Activated T-helper 1 cell treated with anti-CD3 and anti-CD28 coated beads, Interleukin-2, amount 50 U/mL, for 16 hours (primary cell): Measurements from ENCODE around the gene KRT6B.
"Not testable (repeated sequence)": the region's sequence is repeated elsewhere in the genome, so short reads cannot be mapped to it uniquely, and the experiment has no call there.

Experiments
- DNase-seq, 2 donors: peaks; one replicate each; pipeline ENCODE4 v3.0.0-alpha.2; 2020; ENCODE audit warnings: low read depth in 1 of 2, low spot score in 1 of 2

Gene KRT6B

DNA sequence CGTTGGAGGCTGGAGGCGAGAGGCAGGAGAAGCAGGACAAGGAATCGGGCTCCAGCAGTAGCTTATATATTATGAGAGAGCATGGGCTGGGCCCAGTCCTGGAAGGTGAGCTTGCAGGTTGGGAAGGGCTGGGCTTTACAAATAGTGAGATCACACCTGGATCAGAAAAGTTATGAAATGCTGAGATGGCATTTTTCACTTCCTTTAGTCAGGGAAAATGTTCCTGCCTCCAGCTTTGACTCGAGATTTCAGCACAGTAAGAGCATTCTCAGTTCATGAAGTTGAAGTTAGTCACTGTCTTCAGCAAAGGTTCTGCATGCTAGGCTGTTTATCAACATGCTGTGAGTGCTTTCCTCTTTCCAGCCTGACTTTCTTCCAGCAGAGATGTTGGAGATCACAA is 21.8 kb upstream of the KRT6B start, which contains the start of gene KRT6C:
TSS of gene KRT6C (minus strand) at position 38 of the 400 bp plus-strand sequence. CDS start 68 bp downstream, outside the sequence.
- DNase-seq = no peak

DNA sequence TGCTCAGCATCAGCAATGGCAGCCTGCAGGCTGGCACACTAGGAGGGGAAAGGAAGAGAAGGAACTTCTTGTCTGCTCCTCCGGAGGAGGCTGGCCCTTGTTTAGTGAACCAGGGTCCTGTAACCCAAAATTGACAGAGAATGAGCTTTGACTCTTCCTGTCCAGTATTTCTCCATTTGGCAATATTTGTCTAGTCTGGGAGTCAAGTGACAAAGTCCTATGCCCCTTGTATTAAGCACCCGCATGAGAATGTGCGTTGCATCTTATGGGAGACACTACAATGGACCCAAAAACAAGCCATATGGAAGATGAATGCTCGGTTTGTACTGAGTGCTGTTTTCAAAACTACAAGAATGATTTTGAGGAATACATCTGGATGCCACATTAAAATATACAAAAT is 17.9 kb upstream of the KRT6B start:
- DNase-seq = no peak

DNA sequence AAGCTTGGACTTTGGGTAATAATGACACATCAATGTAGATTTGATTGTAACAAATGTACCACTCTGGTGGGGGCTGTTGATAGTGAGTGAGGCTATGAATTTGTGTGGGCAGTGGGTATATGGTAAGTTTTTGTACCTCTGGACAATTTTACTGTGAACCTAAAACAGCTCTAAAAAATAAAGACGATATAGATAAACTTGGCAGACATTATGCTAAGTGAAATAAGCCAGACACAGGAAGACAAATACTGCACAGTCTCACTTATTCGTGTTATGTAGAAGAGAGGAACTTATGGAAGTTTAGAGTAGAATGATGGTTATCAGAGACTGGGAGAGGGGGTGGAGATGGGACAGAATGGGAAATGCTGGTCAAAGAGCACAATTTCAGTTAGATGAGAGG is 13.0 kb upstream of the KRT6B start:
- no peak for DNase-seq

DNA sequence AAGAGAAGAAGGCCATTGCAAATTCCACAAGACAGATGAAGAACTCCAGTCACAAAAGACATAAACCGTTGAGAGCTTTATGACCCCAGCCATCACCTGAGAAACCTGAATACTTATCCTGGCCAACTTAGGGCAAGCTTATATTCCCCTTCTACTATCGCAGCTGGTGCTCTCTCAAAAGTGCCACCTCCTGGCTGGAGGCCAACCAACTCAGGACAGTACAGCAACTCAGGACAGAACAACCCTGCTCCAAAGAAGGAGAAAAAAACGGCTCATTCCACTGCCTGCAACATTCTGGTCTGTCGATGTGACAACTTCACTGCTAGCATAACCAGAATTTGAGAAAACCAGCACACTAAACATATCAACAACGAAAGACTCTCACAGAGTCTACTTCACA is 9.7 kb upstream of the KRT6B start:
- DNase-seq = no peak

DNA sequence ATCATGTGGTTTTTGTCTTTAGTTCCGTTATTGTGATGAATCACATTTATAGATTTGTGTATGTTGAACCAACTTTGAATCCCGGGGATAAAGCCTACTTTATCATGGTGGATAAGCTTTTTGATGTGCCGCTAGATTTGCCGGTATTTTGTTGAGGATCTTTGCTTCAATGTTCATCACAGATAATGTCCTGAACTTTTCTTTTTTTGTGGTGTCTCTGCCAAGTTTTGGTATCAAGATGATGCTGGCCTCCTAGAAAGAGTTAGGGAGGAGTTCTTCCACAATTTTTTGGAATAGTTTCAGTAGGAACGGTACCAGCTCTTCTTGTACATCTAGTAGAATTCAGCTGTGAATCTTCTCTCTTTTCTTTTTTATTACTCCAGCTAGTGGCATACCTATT is 6.9 kb upstream of the KRT6B start:
- no peak for DNase-seq

DNA sequence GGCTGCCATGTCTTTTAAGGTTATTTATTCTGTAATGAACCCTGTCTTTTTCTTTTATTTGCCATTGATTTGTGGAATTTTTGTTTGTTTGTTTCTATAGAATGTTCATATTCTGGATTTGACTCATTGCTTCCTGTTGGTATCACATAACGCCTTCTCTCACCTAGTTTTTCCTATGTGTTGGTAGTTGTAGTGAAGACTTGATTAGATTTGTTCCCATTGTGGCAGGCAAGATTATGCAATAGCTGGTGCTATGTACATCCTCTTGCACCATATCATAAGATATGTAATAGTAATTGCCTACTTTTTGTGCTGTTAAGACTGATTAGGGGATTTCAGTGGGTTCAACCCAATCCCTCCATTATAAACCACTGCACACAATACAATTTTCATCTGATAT is 3.9 kb upstream of the KRT6B start:
- no peak for DNase-seq

DNA sequence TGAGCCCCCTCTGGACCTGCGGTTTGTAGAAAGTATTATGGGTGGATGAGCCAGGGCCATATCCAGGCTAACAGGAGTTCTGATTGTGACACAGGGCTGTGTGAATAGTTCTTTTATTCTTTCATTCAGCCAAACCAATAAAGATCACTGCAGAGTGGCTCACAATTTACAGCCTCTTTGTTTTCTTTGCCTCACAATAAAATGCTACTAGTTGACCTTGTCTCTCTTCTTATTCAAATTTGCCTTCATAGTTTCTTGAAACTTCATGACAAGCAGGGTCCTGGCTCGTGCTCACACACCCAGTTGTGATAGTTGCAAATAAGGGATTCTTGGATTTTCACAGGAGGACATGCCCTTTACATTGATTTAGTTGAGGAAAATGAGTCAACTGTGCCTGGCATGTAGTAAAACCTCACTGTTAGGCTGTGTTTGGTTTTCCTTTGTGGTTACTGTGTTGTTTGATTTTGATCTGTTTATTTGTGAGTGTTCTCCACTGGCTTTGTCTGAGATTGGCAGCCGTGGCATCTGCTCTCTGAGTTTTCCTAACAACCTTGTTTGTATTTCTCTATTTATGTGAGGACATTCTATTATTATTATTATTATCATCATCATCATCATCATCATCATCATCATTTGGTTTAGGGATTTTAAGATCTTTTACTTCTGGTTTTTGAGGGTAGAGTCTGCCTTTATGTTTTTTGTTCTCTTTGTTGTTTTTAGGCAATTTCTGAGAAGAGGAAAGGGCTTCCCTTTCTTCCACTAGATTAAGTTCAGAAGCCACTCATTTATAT is 2.7 kb upstream of the KRT6B start:
- DNase-seq = no peak

DNA sequence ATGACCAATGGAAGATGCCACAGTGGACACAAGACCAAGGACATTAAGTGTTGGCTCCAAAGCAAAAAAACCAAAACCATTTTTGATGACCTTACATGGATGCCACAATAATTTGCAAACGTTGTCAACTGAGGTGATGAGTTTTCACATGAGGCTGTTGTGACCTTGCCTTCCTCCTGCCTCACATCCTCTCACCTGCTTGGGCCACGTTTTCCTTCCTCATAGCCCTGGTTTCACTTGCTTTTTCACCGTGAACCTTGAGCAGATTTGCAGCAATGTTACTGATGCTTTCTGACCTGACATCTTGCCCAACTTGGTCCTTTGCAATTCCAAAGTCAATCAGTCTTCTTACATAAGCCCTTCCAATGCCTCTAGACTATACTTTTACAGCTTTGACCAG is 3.7 kb downstream of the KRT6B start:
- DNase-seq = no peak

DNA sequence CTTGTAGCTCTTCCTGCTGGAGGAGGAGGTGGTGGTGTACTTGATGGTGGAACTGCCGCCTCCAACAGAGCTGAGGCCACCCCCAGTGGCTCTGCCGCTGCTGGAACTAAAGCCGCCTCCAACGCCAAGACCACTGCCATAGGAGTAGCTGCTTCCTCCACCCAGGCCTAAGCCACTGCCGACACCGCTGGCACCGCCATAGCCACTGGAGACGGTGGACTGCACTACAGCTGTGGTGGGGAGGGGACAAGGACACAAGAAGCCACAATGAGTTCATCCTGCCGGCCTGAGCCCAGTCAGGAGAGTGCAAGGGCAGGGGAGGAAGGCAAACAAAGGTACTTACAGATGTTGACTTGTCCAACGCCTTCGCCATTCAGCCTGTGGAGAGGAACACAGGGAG is 4.8 kb downstream of the KRT6B start:
- DNase-seq = not testable (repeated sequence)

DNA sequence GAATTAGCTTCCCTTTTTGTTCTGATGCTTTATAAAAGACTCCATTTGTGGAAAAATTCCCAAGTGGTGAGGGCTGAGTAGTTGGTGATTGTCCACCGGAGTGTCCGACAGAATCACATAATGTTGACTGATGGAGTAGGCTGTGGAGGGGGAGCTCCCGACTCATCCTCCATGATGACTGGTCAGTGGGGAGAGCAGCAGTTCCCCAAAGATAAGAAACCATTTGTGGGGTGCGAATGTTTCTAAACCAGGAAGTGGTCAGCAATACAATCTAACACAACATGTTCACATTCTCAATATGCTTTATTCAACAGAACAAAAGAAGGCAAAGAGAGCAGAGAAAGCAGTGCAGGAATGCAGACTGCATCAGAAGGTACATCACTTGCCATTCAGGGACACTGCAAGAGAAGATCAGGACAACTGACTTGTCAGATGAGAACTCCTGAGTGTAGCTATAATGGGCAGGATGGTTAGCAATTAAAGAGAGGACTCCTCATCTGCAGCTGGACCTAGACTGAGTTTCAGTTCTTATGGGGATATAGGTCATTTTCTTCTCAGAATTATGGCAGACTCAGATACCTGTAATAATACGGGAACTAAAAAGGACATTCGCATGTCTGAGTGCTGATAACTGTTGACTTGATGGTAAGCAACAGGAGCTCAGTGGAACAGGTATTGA is 5.4 kb downstream of the KRT6B start:
- no peak for DNase-seq

DNA sequence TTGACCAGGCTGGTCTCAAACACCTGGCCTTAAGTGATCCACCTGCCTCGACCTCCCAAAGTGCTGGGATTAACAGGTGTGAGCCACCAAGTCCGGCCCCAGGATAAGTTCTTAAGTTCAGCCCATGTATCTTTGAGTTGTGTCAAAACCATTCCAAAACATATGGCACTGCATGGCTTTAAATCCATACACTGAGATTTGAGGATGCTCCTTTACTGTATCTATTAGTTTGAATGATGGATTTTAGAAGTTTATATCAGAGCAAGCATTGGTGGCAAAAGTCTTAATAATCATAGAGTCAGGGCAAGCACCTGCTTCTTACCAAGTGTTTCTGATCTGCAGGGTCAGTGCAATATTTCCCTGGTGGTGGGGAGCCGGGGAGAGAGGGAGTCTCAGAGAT is 6.1 kb downstream of the KRT6B start:
- no peak for DNase-seq

DNA sequence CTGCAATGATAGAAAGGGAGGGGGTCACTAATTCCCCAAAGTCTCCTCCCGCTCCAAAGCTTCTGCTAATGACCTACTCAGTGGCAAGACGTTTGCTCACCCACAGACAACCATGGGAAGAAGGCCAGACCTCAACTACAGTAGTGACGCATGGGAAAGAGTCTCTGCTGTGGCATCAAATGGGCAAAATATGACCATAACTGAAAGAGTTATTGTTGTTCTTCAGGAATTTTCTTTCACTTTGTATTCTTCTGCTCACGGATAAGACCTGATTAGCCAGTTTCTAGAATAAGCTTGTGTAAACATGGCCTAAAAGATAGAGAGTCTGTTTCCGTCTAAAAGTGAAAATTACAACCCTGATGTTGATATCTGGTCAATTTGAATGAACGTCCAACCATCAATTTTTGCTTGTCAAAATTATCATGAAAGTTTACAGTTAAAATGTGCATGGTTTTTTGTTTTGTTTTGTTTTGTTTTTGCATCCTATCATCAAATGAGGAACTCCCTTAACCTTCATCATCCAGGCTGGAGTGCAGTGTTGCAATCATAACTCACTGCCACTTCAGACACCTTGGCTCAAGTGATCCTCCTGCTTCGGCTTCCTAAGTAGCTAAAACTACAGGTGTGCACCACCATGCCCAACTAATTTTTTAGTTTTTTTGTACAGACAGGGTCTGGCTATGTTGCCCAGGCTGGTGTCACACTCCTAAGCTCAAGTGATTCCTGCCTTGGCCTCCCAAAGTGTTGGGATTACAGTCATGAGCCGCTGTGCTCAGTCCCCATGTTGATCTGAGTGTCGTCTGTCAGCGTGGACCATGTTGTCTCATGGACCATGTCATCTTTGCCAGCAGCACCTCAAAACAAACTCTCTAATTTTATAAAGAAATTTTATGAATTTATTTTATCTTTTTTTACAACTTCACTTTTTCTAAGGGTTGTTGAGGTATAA is 7.0 kb downstream of the KRT6B start:
- DNase-seq = no peak

DNA sequence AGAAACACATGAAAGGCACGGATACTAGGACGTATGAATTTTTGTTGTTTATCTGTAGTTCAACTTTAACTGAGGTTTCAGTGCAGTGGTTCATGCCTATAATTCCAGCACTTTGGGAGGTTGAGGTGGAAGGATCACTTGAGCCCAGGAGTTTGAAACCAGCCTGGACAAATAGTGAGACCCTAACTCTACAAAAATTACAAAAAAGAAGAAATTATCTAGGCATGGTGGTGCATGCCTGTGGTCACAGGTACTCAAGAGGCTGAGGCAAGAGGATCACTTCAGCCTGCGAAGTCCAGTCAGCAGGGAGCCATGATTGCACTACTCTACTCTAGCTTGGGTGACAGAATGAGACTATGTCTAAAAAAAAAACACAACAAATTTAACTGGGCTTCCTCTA is 8.0 kb downstream of the KRT6B start:
- DNase-seq = no peak

DNA sequence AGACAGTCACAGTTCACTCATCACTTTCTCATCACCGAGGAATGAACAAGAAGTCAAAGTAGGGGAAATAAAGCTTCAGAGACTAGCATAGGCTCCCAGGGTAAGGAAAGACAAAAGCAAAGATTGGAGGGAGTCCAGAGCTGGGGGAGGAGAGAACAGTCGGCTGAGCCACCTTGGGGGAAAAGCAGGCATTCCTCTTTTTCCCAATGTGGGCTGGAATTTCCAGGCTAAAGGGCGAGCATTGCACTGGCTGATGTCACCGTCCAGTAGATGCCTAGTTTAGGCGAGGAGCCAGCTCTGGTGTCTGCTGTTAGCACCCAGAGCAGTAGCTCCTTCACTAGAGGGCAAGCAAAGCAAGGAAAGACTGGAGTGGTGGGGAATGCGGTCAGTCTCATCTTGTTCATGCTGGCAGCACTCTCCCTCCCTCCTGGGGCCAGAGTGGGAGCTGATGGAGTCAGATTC is 9.3 kb downstream of the KRT6B start:
- DNase-seq = no peak

DNA sequence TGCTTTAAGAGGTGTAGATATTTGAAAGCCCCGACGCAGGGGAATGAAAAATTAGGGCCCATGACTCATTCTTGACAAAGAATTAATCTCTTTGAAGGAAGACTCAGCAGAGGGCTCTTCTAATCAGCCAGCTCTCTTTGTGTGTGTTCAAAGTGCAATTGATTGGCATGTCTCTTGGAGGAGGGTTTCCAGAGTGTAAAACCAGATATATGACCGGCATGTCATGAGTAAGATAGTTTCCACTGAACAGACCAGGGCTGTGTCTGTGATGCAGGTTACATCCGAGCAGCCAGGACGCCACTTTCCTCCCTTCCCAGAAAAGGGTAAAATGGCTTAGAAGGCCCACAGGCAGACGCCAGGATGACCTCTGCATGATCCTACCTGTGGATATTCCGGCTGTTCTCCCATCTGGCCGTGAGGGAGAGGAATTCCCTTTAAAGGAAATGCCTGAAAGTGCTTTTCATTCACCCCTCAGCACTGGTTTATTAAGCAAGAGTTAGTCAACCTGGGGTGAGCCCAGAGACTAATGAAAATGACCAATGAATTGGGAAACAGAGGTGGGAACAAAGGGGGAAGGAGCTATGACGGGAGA is 10.5 kb downstream of the KRT6B start:
- no peak for DNase-seq

DNA sequence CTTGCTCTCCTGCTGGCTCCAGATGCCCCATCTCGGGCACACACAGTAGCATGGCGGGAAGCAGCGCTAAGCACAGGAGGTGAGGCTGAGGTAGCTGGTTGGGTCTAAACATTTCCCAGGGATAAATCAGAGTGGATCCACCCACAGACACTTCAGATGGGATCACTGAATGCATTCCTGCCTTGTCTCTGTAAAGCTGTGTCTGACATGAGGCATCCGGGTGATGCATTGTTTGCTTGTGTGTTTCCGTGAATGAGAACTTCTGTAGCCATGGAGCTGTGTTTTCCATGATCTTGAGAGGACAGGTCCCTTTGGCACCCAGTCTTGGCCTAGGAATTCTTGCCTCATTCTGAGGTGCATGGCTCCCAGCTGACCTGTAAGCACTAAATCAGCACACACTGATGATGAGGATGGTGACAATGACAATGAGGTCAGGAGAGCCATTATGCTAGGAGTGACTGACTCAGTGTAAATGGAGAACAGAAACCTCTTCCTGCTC is 11.1 kb downstream of the KRT6B start:
- DNase-seq = no peak

DNA sequence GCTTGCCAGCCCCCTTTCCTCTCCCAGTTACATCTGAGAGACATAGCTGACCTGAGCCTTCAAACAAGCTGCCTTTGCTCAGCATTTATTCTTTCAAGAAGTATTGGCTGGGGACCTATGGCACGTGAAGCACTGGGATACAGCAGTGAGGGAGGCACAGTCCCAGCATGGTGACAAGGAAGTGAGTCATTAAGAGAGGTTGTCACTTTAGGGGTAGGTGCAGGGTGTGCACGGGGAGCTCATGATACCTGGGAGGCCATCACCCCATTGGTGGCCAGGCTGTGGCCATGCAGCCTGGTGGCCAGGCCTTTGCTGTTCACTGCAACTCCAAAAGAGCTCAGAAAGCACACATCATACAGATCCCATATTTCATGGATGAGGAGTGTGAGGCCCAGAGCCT is 12.1 kb downstream of the KRT6B start:
- no peak for DNase-seq

DNA sequence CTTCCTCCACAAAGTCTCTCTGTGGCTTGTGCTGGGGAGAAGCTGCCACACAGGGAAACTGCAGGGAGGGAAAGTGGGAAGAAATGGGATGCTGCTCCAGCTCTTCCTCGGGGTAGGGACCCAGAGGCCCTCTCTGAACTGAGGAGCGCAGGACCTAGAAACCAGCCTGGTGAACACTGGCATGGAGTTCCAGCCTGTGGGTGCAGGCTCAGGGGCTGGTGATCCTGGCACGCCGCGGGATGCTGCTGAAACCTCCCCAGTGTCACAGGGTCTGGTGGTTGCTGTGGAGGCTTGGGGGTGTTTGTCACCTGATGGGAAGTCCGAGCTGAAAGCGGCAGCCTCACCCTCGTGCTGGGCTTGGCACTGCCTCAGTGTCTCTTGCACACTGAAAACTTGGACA is 12.5 kb downstream of the KRT6B start:
- no peak for DNase-seq

DNA sequence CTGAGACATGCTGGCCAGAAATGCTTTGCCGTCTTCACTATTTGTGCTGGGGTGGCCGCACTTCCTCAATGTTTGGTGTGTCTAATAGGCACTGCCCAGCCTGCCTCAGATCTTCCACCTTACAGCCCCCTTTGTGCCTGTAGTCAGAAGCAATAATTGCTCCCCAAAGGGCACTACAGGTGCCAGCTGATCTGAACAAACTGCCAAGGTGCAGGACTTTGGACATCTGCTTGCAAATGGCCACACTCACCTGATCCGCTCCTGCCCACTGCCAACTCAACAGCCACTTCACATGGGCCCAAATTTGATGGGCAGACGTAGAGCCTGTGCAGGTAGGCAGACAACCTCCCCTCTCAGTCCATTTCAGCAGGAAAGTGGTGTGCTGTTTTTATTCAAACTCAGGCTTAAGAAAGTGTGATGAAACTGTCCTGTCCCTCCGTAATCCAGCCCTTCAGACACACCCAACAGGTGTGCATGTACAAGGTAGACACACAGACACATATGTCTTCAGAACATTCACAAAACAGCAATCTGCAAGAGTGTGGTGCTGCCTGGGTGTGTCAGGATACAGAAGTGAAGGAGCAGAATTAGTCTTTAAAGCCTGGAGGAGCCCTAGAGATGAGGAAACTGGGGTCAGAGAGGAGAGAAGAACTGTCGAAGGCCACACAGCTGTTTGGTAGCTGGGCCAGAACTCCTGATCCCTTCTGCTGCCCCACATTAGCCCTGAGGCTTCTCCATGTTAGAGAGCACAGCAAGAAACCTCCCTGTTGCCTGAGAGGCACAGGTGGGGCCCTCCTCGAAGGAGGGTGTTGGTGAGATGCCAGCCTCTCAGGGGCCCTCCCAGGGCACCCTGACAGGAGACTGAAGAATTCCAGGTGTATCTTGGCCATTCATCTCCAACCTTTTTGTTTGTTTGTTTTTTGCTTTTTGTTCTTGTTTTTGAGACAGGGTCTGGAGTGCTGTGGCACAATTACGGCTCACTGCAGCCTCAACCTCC is 13.3 kb downstream of the KRT6B start:
- DNase-seq = no peak

DNA sequence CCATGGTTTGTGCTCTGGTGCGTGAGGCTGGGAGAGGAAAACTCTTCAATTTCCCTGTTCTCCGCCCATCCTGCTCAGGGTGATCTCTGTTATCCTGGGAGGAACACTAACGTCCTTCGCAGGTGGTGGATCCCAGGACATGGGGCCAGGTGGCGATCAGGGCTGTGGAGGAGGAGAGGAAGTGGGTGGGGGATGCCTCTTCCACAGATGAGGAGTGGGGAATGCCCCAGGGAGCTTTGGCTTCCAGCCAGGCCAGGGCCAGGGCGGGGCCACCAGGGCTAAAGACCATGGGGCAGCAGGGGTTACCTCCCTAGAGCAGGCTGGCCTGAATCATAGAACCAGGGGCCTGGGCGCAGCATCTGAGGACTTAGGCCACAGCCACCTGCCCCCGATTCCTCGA is 14.4 kb downstream of the KRT6B start:
- no peak for DNase-seq
